NCI-H2029 (cell line): Measurements from ENCODE around the gene AQP10.
A peak's percentile ranks its signal among the peaks of the same experiment; 100 is the strongest.
"Not testable (repeated sequence)": the region's sequence is repeated elsewhere in the genome, so short reads cannot be mapped to it uniquely, and the experiment has no call there.

ENCODE experiments used
- DNase-seq: peaks from one replicate; lab custom pipeline; 2025; lab: John Stamatoyannopoulos, UW

AQP10 gene, protein sequence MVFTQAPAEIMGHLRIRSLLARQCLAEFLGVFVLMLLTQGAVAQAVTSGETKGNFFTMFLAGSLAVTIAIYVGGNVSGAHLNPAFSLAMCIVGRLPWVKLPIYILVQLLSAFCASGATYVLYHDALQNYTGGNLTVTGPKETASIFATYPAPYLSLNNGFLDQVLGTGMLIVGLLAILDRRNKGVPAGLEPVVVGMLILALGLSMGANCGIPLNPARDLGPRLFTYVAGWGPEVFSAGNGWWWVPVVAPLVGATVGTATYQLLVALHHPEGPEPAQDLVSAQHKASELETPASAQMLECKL

DNA sequence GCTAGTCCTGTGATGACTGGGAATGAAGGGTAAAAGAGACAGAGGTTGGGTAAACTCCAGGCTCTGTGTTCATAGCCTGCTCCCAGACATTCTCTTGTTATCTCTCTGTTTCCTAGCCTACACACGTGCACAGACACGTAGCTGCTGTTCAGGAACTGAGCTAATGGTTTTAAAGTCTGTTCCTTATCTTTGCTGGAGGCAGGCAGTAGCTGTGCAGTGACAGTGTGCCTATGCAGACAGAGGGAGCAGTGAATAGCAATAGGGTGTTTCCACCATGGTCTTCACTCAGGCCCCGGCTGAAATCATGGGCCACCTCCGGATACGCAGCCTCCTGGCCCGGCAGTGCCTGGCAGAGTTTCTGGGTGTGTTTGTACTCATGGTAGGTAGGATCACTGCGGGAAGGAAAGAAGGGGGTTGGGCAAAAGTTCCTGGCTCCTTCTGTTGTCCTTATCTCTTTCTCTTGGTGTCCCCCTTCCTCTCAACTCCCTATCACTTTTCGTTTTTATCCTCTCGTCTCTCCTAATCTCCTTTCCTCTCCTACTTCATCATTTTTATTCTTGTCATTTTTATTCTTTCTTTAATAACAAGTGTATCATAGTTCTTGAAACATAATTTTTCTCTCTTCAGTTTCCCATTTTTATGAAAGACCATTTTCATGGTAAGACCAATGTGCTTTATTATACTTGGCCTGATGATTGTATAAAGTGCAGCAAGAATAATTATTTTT, at the start of gene AQP10:
TSS of gene AQP10 (plus strand) at position 212 of the 727 bp plus-strand sequence. CDS start at position 275, 63 bp downstream.
- no peak for DNase-seq

DNA sequence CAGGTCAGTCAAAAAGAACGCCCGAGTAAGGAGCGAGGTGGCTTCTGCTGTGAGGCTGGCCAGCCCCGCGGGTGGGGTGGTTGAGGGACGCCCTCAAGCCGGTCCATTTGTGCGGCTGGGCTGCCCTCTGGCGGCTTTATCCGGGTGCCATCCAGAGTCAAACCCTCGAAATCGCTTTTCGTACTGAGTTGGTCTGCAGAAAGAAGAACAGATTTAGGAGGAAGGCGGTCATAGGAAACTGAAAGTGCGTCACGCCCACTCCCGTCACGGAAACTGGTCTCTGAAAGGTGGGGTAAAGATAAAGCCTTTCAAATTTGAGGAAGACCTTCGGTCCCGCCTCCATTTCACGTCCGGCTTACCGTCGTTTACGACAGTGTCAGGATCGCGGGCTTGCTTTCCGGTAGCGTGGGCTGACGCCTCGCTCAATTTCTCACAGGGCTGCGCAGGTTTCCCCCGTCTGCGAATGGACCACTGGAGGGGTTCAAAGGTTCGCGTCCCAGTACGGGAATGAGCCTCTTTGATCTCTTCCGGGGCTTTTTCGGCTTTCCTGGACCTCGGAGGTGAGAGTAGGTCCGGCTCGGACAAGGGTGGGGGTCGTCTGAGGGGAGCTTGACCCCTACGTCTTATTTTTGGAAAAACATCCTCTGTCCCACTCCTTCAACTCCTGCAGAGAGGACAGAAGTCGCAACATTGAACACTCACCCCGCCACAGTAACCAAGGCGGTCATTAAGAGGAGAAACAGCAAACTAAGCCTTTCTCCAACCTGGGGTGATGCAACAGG, 48.5 kb upstream of the AQP10 start, which contains the start of gene HAX1:
TSS of gene HAX1 (plus strand) at position 413 of the 782 bp plus-strand sequence. CDS start at position 508, 95 bp downstream.
- DNase-seq, result peak; percentile 91

DNA sequence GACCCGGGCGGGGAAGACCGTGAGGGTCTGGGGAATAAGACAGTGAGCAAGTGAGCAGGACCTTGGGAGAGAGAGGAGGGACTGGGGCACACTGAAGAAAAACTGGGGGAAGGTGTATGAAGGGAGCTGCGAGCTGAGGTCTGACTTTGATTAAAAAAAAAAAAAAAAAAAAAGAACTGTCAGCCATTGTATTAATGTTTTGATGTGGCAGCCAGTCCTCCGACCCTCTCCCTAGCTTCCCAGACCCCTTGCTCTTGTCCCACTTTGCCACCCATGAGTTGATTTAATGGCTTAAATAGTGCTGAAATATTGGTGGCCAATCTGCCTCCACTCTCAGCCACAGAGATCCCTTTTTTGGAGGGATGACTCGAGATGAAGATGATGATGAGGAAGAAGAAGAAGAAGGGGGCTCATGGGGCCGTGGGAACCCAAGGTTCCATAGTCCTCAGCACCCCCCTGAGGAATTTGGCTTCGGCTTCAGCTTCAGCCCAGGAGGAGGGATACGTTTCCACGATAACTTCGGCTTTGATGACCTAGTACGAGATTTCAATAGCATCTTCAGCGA, 47.8 kb upstream of the AQP10 start:
- DNase-seq, result no peak

DNA sequence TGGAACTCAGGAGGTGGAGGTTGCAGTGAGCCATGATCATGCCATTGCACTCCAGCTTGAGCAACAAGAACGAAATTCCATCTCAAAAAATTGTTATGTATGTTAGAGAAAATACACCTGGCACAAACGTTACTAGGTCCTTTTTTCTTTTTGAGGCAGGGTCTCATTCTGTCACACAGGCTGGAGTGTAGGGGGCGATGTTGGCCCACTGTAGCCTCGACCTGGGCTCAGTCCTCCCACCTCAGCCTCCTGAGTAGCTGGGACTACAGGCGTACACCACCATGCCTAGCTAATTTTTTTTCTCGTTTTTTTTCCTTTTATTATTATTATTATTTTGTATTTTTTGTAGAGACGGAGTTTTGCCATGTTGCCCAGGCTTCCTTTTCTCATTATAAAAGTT, 44.1 kb upstream of the AQP10 start:
- DNase-seq, result no peak

DNA sequence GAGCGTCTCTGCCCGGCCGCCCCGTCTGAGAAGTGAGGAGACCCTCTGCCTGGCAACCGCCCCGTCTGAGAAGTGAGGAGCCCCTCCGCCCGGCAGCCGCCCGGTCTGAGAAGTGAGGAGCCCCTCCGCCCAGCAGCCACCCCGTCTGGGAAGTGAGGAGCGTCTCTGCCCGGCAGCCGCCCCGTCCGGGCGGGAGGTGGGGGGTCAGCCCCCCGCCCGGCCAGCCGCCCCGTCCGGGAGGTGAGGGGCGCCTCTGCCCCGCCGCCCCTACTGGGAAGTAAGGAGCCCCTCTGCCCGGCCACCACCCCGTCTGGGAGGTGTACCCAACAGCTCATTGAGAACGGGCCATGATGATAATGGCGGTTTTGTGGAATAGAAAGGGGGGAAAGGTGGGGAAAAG, 33.3 kb upstream of the AQP10 start:
- not testable (repeated sequence) for DNase-seq

DNA sequence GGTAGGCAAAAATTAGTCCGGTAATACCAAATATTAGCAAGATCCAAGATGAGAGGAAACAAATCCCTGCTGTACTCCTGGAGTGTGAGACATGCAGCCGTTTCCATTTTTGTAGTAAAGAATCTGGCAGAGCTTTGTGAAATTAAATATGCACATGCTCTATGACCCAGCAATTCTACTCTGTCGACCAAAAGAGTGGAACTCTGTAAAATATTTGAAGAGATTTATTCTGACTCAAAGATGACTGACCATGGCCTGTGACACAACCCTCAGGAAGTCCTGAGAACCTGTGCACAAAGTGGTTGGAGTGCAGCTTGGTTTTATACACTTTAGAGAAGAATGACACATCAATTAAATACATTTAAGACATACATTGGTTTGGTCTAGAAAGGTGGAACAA, 32.2 kb upstream of the AQP10 start:
- DNase-seq, result no peak

DNA sequence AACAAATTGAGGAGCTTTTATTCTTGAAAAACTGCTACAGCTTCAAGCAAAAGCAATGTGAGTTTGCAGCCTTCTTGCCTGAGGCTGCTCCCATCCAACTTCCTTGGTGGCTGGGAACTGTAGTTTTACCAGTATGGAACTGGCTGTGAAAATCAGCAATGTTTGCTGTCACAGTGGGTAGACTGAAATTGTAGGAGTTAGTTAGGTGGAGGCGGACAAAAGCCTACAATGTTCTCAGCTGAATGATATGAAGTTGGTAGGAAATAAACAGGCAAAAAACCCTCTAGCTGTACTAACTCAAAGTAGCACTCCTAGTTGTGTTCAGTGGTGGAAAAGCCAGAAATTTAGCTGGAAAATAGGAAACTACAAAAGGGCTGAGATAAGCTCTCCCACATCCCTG, 30.0 kb upstream of the AQP10 start:
- no peak for DNase-seq

DNA sequence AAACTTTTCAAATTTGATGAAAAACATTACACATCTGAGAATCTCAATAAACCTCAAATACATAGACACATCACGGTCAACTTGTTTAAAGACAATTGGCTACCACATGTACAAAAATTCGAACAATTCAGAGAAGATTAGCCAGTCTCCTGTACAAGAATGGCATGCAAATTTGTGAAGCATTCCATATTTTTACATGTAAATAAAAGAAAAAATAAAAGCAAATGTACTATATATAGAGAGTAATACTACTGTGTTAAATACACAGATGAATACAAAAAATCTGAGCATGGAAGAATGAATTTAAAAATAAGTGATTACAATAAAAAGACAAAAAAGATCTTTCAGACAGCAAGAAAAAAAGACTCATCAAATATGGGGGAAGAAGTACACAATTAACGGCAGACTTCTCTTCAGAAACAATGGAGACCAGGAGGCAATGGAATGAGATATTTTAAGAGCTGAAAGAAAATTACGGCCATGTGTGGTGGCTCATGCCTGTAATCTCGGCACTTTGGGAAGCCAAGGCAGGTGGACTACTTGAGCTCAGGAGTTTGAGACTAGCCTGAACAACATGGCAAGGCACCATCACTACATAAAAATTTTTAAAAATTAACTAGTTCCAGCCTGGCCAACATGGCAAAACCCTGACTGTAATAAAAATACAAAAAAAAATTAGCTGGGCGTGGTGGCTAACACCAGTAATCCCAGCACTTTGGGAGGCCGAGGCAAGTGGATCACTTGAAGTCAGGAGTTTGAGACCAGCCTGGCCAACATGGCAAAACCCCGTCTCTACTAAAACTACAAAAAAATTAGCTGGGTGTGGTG, 25.3 kb upstream of the AQP10 start:
- no peak for DNase-seq

DNA sequence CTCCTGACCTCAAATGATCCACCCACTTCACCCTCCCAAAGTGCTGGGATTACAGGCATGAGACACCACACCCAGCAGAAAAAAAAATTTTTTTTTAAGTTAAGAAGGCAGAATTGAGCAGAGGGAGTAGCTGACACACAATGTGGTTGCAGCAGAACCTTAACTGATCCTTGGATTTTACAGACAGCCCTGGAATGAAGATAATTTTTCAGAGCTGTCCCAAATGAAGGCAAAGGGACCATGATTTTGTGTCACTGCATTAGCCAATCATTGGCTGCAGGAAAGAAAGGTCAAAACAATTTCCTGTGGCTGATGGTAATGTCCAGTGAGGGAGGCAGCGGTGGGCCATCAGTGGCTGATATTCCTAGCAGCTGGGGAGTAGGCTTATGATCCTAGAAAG, 19.3 kb upstream of the AQP10 start:
- no peak for DNase-seq

DNA sequence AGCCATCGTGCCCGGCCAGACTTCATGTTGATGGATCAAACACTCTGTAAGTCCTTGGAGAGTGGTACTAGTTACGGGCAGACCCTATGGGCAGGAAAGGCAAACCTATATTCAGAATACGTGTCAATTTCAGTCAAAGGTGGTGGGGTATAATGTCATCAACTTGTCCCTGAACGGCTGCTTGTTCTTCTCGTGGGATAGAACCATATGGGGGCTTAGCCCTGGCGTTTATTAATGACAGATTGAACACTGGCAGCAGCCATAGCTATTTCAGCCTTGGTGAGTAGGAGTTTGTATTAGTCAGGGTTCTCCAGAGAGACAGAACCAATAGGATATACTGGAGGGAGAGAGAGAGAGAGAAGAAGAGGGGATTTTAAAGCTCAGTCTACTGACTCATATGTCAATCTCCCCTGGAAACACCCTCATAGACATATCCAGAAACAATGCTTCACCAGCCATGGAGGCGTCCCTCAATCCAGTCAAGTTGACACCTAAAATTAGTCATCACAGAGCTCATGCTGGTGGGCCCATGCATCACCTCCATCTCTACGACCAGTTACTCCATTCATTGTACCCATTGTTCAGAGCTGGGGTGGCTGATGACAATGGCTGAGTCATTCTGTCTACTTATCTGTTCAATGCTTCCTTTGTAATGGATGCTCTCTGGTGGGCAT, 16.1 kb upstream of the AQP10 start:
- no peak for DNase-seq

DNA sequence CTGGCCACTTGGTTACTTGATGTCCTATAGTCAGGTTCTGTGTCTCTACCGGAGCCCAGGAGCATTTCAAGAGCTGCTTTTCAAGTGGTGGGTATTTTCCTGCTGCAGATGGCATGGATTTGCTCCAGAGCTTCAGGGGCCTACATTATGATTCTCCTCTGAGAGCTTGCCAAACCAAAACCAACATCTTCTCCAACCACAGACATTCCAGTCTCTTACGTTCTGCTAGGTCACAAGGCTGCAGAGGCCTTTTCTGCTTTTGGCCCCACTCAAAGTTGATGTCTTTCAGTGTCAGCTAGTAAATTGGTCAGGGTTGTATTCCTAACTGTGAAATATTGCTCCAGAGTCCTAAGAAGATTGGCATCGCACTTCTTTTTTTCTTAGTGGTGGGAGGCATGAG, 14.7 kb upstream of the AQP10 start:
- no peak for DNase-seq

DNA sequence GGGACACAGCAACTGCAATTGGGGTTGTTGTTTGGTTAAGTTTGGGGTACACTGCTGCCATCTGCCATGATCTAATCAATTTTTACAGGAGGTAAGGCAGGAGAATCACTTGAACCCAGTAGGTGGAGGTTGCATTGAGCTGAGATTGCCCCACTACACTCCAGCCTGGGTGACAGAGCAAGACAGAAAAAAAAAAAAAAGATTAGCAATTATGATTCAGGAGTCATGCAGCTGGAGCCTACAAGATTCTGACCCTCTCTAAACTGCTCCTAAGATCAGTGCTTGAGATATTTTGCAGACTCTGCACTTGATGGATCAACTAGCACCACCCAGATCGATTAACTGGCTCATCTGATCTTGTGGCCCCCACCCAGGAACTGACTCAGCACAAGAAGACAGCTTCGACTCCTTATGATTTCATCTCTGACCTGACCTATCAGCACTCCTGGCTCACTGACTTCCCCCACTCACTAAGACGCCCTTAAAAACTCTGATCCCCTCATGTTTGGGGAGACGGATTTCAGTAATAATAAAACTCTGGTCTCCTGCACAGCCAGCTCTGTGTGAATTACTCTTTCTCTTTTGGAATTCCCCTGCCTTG, 13.1 kb upstream of the AQP10 start:
- DNase-seq, result not testable (repeated sequence)

DNA sequence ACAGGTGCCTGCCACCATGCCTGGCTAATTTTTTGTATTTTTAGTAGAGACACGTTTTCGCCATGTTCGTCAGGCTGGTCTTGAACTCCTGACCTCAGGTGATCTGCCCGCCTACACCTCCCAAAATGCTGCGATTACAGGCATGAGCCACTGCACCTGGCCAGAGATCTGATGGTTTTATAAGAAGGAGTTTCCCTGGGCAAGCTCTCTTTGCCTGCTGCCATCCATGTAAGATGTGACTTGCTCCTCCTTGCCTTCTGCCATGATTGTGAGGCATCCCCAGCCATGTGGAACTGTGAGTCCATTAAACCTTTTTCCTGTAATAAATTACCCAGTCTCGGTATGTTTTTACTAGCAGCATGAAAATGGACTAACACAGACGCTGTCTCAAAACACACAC, 11.8 kb upstream of the AQP10 start:
- DNase-seq, result not testable (repeated sequence)

DNA sequence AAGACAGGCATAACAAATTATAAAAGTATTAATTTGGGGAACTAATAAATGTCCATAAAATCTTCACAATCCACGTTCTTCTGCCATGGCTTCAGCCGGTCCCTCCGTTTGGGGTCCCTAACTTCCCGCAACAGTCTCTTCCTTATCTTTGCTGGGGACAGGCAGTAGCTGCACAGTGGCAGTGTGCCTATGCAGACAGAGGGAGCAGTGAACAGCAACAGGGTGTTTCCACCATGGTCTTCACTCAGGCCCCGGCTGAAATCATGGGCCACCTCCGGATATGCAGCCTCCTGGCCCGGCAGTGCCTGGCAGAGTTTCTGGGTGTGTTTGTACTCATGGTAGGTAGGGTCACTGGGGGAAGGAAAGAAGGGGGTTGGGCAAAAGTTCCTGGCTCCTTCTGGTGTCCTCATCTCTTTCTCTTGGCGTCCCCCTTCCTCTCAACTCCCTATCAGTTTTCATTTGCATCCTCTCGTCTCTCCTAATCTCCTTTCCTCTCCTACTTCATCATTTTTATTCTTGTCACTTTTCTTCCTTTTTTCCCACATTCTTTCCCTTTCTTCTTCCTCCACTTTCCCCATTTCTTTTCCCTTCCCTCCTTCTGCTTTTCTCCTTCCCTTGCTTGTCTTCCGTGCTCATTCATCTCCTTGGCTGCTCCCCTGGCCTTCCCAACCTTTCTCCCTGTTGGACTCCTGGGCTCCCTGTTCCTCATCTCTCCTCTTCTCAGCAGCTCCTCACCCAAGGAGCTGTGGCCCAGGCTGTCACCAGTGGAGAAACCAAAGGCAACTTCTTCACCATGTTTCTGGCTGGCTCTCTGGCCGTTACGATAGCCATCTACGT, 8.4 kb upstream of the AQP10 start:
- not testable (repeated sequence) for DNase-seq

DNA sequence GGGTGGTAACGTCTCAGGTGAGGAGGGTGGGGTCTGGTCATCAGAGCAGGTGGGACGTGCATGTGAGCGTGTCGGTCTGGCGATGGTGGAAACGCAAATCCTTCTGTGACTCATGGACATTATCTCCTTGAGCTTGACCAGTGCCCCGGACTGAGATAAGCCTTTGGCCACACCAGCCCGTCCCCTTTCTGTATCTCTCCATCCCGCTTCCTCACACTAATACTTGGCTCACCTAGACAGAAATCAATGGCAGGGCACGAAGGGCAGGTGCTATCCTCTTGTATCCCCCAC, 7.9 kb upstream of the AQP10 start:
- DNase-seq, result no peak

DNA sequence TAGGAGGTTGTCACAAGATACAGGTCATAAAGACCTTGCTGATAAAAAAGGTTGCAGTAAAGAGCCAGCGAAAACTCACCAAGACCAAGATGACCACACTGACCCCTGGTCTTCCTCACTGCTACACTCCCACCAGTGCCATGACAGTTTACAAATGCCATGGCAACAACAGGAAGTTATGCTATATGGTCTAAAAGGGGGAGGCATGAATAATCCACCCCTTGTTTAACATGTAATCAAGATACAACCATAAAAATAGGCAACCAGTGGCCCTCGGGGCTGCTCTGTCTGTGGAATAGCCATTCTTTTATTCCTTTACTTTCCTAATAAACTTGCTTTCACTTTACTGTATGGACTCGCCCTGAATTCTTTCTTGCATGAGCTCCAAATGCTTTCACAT, 6.7 kb upstream of the AQP10 start:
- DNase-seq, result not testable (repeated sequence)

DNA sequence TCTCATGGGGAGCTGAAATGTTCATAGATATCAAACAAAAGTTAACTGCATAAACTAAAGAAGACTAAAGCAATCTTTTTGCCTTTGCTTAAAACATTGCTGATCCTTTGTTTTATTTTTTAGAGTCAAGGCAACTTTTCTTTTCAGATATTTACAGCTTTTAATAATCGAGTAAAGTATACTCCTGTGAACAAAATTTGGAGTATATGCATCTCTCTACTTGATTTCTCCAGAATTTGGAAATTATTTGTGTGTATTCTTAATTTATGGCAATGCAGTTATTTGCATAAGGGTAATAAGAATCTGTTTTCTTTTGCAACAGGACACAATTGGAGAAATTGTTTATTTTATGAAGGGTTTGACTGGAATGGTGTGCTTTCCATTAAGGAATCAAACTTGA, 4.2 kb upstream of the AQP10 start:
- no peak for DNase-seq

DNA sequence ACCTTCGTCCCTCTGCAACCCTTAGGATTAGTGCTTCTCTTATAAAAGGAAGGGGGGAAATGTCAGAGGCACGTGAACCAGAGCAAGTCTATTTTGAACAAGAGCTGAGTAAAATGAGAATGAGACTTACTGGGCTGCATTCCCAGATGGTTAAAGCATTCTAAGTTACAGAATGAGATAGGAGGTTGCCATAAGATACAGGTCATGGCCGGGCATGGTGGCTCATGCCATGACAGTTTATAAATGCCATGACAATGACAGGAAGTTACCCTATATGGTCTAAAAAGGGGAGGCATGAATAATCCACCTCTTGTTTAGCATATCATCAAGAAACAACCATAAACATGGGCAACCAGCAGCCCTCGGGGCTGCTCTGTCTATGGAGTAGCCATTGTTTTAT, 2.5 kb upstream of the AQP10 start:
- no peak for DNase-seq

DNA sequence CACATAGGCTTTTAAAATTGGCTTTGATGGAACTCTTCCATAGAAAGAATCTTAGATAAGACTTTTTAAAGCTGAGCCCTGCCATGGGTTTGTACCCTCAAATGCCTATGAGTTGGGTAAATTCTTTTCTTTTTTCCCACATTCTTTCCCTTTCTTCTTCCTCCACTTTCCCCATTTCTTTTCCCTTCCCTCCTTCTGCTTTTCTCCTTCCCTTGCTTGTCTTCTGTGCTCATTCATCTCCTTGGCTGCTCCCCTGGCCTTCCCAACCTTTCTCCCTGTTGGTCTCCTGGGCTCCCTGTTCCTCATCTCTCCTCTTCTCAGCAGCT, 679 bp downstream of the AQP10 start:
- DNase-seq, result not testable (repeated sequence)

DNA sequence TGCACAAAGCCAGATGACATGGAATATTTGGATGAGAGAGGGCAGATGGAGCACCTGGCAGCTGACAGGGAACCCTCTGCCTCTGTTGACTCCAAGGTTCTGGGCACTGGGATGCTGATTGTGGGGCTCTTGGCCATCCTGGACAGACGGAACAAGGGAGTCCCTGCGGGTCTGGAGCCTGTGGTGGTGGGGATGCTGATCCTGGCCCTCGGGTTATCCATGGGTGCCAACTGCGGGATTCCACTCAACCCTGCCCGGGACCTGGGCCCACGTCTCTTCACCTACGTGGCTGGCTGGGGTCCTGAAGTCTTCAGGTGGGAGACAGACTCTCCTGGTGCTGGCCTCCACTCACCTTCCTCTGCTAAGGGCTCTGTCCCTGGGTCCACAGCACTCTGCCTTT, 2.6 kb downstream of the AQP10 start:
- DNase-seq, result no peak
